IMR-90 (cell line): ENCODE data around the gene MSX1. TPM values are rescaled to one million over a fixed set of nuclear protein-coding genes. Genes with fewer than 3 reads are reported as not detected.

Experiments used
- ATAC-seq: fragments of 200-7000 bp; cut with Tn5 transposase; 2 replicates; pipeline ENCODE4 v1.9.1; 2020; ENCODE audit warnings: low read depth, mild to moderate bottlenecking, moderate library complexity
- BruUV-seq: library from RNA; stranded (reverse); fragments of 400-500 nt; replicated peaks from 2 replicates; lab custom pipeline; 2021; lab: Mats Ljungman, UMichigan
- CTCF ChIA-PET: fragments of 300-600 bp; formaldehyde crosslinking; extraction: SDS; loops from one replicate; lab custom pipeline; 2021; ENCODE audit warnings: antibody characterized with exemption; lab: Yijun Ruan, JAX
- POLR2A ChIA-PET: fragments of 300-600 bp; sonication (Branson Sonifier 250); formaldehyde crosslinking; loops from one replicate; lab custom pipeline; 2022; ENCODE audit warnings: antibody characterized with exemption; ENCODE audit not compliant: unreplicated experiment; lab: Charles Lee
- DNase-seq: peaks from one replicate; pipeline ENCODE4 v3.0.0; 2013
- H2AFZ ChIP-seq: replicated peaks from 2 replicates; pipeline ENCODE3; 2013; ENCODE audit warnings: low read length, mild to moderate bottlenecking; ENCODE audit not compliant: poor library complexity
- H2AK5ac ChIP-seq: 2 replicates; pipeline ENCODE4 v1.6.1; 2013; ENCODE audit warnings: low read depth, low read length, inconsistent platforms
- H2AK9ac ChIP-seq: replicated peaks from 2 replicates; pipeline ENCODE3; 2013; ENCODE audit warnings: mild to moderate bottlenecking, low read depth, low read length, moderate library complexity; ENCODE audit not compliant: poor library complexity
- H2BK120ac ChIP-seq: 2 replicates; pipeline ENCODE4 v1.6.1; 2013; ENCODE audit warnings: low read depth, low read length, inconsistent platforms
- H2BK15ac ChIP-seq: 3 replicates; pipeline ENCODE4 v1.6.1; 2013; ENCODE audit warnings: low read depth, low read length, inconsistent platforms
- H2BK20ac ChIP-seq: 2 replicates; pipeline ENCODE4 v1.6.1; 2013; ENCODE audit warnings: low read depth, mild to moderate bottlenecking, inconsistent platforms, low read length, moderate library complexity
- H2BK5ac ChIP-seq: 2 replicates; pipeline ENCODE4 v1.6.1; 2013; ENCODE audit warnings: mild to moderate bottlenecking, low read depth, low read length, inconsistent platforms; ENCODE audit not compliant: poor library complexity, severe bottlenecking
- H3K14ac ChIP-seq: replicated peaks from 2 replicates; pipeline ENCODE4 v1.6.1; 2013; ENCODE audit warnings: low read depth, low read length, inconsistent platforms
- H3K18ac ChIP-seq: 2 replicates; pipeline ENCODE4 v1.6.1; 2013; ENCODE audit warnings: low read depth, low read length, control low read depth
- H3K23ac ChIP-seq: 2 replicates; pipeline ENCODE4 v1.6.1; 2013; ENCODE audit warnings: low read depth, low read length, inconsistent platforms
- H3K27ac ChIP-seq: 2 replicates; pipeline ENCODE4 v1.5.1; 2013; ENCODE audit warnings: mild to moderate bottlenecking, control low read depth, low read length; ENCODE audit not compliant: insufficient read depth
- H3K27me3 ChIP-seq: 2 replicates; pipeline ENCODE4 v1.6.1; 2013; ENCODE audit warnings: low read length; ENCODE audit not compliant: control insufficient read depth, insufficient read depth
- H3K36me3 ChIP-seq: 2 replicates; pipeline ENCODE4 v1.6.1; 2013; ENCODE audit warnings: low read length, mixed read lengths; ENCODE audit not compliant: control insufficient read depth, insufficient read depth
- H3K4ac ChIP-seq: 2 replicates; pipeline ENCODE4 v1.6.1; 2013; ENCODE audit warnings: low read depth, low read length, inconsistent platforms
- H3K4me1 ChIP-seq: 2 replicates; pipeline ENCODE4 v1.6.1; 2013; ENCODE audit warnings: low read length, mixed read lengths; ENCODE audit not compliant: control insufficient read depth, insufficient read depth
- H3K4me2 ChIP-seq: 2 replicates; pipeline ENCODE4 v1.6.1; 2013; ENCODE audit warnings: low read depth, mild to moderate bottlenecking, control low read depth, low read length, moderate library complexity
- H3K4me3 ChIP-seq: 2 replicates; pipeline ENCODE4 v1.5.1; 2013; ENCODE audit warnings: low read depth, mild to moderate bottlenecking, control low read depth, low read length, moderate library complexity; ENCODE audit not compliant: insufficient read depth
- H3K56ac ChIP-seq: 2 replicates; pipeline ENCODE4 v1.6.1; 2013; ENCODE audit warnings: low read length, inconsistent platforms; ENCODE audit not compliant: insufficient read depth; ENCODE audit errors: extremely low read depth
- H3K79me1 ChIP-seq, 2 experiments: 2 replicates each; pipeline ENCODE4 v1.6.1; 2013; ENCODE audit warnings: low read length in 2 of 2, inconsistent platforms in 1 of 2, low read depth in 1 of 2
- H3K9ac ChIP-seq: 2 replicates; pipeline ENCODE4 v1.6.1; 2013; ENCODE audit warnings: low read depth, low read length, control low read depth
- H3K9me1 ChIP-seq: 2 replicates; pipeline ENCODE4 v1.6.1; 2013; ENCODE audit warnings: low read length, inconsistent platforms; ENCODE audit not compliant: insufficient read depth
- H3K9me3 ChIP-seq: 2 replicates; pipeline ENCODE4 v1.6.1; 2013; ENCODE audit warnings: low read length; ENCODE audit not compliant: control insufficient read depth, insufficient read depth
- H4K20me1 ChIP-seq: 2 replicates; pipeline ENCODE4 v1.6.1; 2013; ENCODE audit warnings: low read length, inconsistent platforms; ENCODE audit not compliant: insufficient read depth
- H4K5ac ChIP-seq: 2 replicates; pipeline ENCODE4 v1.6.1; 2013; ENCODE audit warnings: mild to moderate bottlenecking, low read depth, low read length, control low read depth
- H4K8ac ChIP-seq, 2 experiments: 2 replicates each; pipeline ENCODE4 v1.6.1; 2013; ENCODE audit warnings: low read depth in 2 of 2, low read length in 2 of 2, control low read depth in 1 of 2, inconsistent platforms in 1 of 2
- H4K91ac ChIP-seq: 2 replicates; pipeline ENCODE4 v1.6.1; 2013; ENCODE audit warnings: low read depth, low read length, inconsistent platforms; ENCODE audit not compliant: insufficient read depth
- BHLHE40 ChIP-seq: fragments of 150-350 bp; IDR thresholded peaks from 2 replicates; pipeline ENCODE4 v1.6.1; 2016; ENCODE audit warnings: mild to moderate bottlenecking, low read depth, low read length
- CEBPB ChIP-seq: IDR thresholded peaks from 2 replicates; pipeline ENCODE4 v1.6.1; 2012; ENCODE audit warnings: low read depth, low read length, improper control_type of control experiment
- CHD1 ChIP-seq: IDR thresholded peaks from 2 replicates; pipeline ENCODE4 v1.6.1; 2012; ENCODE audit warnings: low read depth, low read length, improper control_type of control experiment
- CTCF ChIP-seq: conservative IDR thresholded peaks from 2 replicates; pipeline ENCODE4 v1.5.1; 2012; ENCODE audit warnings: mild to moderate bottlenecking, low read depth, low read length, improper control_type of control experiment
- ELK1 ChIP-seq: fragments of 150-350 bp; IDR thresholded peaks from 2 replicates; pipeline ENCODE4 v1.6.1; 2016; ENCODE audit warnings: low read depth, mild to moderate bottlenecking, low read length, moderate library complexity, borderline replicate concordance
- FOS ChIP-seq: fragments of 150-350 bp; IDR thresholded peaks from 2 replicates; pipeline ENCODE4 v1.6.1; 2016; ENCODE audit warnings: low read depth, low read length
- MAFK ChIP-seq: IDR thresholded peaks from 2 replicates; pipeline ENCODE4 v1.6.1; 2012; ENCODE audit warnings: low read depth, low read length, improper control_type of control experiment
- MAZ ChIP-seq: IDR thresholded peaks from 2 replicates; pipeline ENCODE4 v1.6.1; 2012; ENCODE audit warnings: low read depth, mild to moderate bottlenecking, low read length, improper control_type of control experiment, moderate library complexity, borderline replicate concordance
- MXI1 ChIP-seq: IDR thresholded peaks from 2 replicates; pipeline ENCODE4 v1.6.1; 2012; ENCODE audit warnings: low read depth, mild to moderate bottlenecking, low read length, moderate library complexity, borderline replicate concordance
- NFE2L2 ChIP-seq: fragments of 150-350 bp; IDR thresholded peaks from 2 replicates; pipeline ENCODE4 v1.6.1; 2016; ENCODE audit warnings: low read depth, mild to moderate bottlenecking, low read length
- POLR2A ChIP-seq: IDR thresholded peaks from 2 replicates; pipeline ENCODE4 v1.6.1; 2012; ENCODE audit warnings: mild to moderate bottlenecking, low read depth, low read length
- RAD21 ChIP-seq: IDR thresholded peaks from 2 replicates; pipeline ENCODE4 v1.6.1; 2012; ENCODE audit warnings: low read length, improper control_type of control experiment
- SMC3 ChIP-seq: fragments of 150-350 bp; IDR thresholded peaks from 2 replicates; pipeline ENCODE4 v1.6.1; 2016; ENCODE audit warnings: low read depth, mild to moderate bottlenecking, antibody characterized with exemption, low read length, moderate library complexity
- WGBS, 2 experiments: methylation state at CpG; one replicate each; pipeline versions ENCODE4 v1.1.5 to v1.1.7; 2013; ENCODE audit warnings: missing lambda C conversion rate in 2 of 2; ENCODE audit not compliant: insufficient read length in 1 of 2; ENCODE audit errors: extremely low coverage in 2 of 2; 5-methylcytosine and 5-hydroxymethylcytosine counted together
- dilution Hi-C: fragments of 300-500 bp; cut with HindIII; formaldehyde crosslinking; loops from one replicate; pipeline ENCODE4 v1.14.3; 2018; ENCODE audit warnings: low sequenced_read_pairs; ENCODE audit not compliant: unreplicated experiment
- in situ Hi-C: fragments of 300-500 bp; cut with MboI; formaldehyde crosslinking; loops from 3 replicates; pipeline ENCODE4 v1.14.3; 2019; ENCODE audit warnings: low sequenced_read_pairs, inconsistent platforms, mixed read lengths
- intact Hi-C: fragments of 100-400 bp; cut with micrococcal nuclease; formaldehyde crosslinking; loops from 2 replicates; pipeline ENCODE4 v1.10.0; 2022
- polyA plus RNA-seq, 3 experiments: library from polyadenylated mRNA; depleted of rRNA; stranded (reverse); fragments of >200 nt; gene quantifications; 2 replicates each; pipeline ENCODE4 v1.2.3, GENCODE V29; 2012; ENCODE audit warnings: low replicate concordance in 1 of 3
- total RNA-seq: library from RNA; depleted of rRNA; stranded (reverse); fragments of >200 nt; gene quantifications from 2 replicates; pipeline ENCODE4 v1.2.3, GENCODE V29; 2012

Gene MSX1
- total and polyA plus RNA-seq, 2 of the 4 experiments (the other 2 are of a cell fraction) = 1.1 to 3.9 TPM

GRCh38 chr4:4843635-4844291, 15.7 kb upstream of the MSX1 start:
- H3K23ac ChIP-seq = no peak overlapping the region
- CTCF ChIA-PET = interaction anchor here (0.6 kb wide), 1 partner anchor 14 kb away, joined by 3 read pairs; no protein-coding TSS in a partner anchor
- no peak for DNase-seq

More at GRCh38 chr4:4843635-4844291, 15.7 kb upstream of the MSX1 start:
- Histone ChIP-seq H4K20me1 (no peaks in the 10 kb centered on the region), H4K8ac (no peak overlapping the region), H3K9ac (no peak overlapping the region), H2AK9ac (no peak overlapping the region), H3K18ac (no peak overlapping the region), H2BK120ac (no peak overlapping the region), H3K14ac (no peak overlapping the region), H3K27me3 (peaks cover 30% of the 10 kb centered on the region; the same call in 1 of the 2 replicates), H4K91ac (no peak overlapping the region), H3K9me1 (no peaks in the 10 kb centered on the region), H2AK5ac (no peak overlapping the region), H2BK5ac (no peak overlapping the region), H3K79me1 (no peaks in the 10 kb centered on the region), H3K36me3 (no peaks in the 10 kb centered on the region), H2BK20ac (no peak overlapping the region), H3K27ac (no peak overlapping the region), H3K4me3 (no peak overlapping the region), H3K4ac (no peak overlapping the region), H4K5ac (no peak overlapping the region), H3K9me3 (no peaks in the 10 kb centered on the region), H3K56ac (no peak overlapping the region), H2AFZ (no peak overlapping the region), H3K4me1 (no peaks in the 10 kb centered on the region), H2BK15ac (no peak overlapping the region), H3K4me2 (no peak overlapping the region)
- ATAC-seq = no peak
- POLR2A ChIA-PET = no interaction called here
- intact Hi-C loops (no loop called here), dilution Hi-C loops (no loop called here), in situ Hi-C loops (no loop called here)
- BruUV-seq = no TSS peak
- TF ChIP-seq MAZ = no peak
- no peak for TF ChIP-seq MAFK
- TF ChIP-seq FOS = no peak
- TF ChIP-seq POLR2A = no peak
- TF ChIP-seq ELK1 = no peak
- TF ChIP-seq CEBPB = no peak
- TF ChIP-seq BHLHE40 = no peak
- no peak for TF ChIP-seq NFE2L2
- TF ChIP-seq CHD1 = no peak
- no peak for TF ChIP-seq MXI1
- TF ChIP-seq SMC3 = no peak
- TF ChIP-seq CTCF = no peak
- no peak for TF ChIP-seq RAD21
- WGBS, 2 experiments = no CpG with 5 or more reads among the region's 16 CpGs
